Neuronal stem cell (in vitro differentiated cells): Measurements from ENCODE around the gene CLCNKA.

Experiments
- DNase-seq: peaks from one replicate; pipeline ENCODE4 v3.0.0-alpha.2; 2013; ENCODE audit warnings: low spot score
- H2AFZ ChIP-seq: one replicate; pipeline ENCODE4 v1.6.1; 2013; ENCODE audit warnings: mild to moderate bottlenecking, low read length, inconsistent platforms
- H2AK5ac ChIP-seq: 2 replicates; pipeline ENCODE4 v1.6.1; 2013; ENCODE audit warnings: low read depth, mild to moderate bottlenecking, inconsistent platforms, low read length, moderate library complexity, mixed read lengths
- H2BK120ac ChIP-seq: 2 replicates; pipeline ENCODE4 v1.6.1; 2013; ENCODE audit warnings: low read depth, mild to moderate bottlenecking, inconsistent platforms, low read length, moderate library complexity, mixed read lengths
- H2BK12ac ChIP-seq: one replicate; pipeline ENCODE4 v1.6.1; 2013; ENCODE audit warnings: low read length, inconsistent platforms
- H2BK15ac ChIP-seq: 2 replicates; pipeline ENCODE4 v1.6.1; 2013; ENCODE audit warnings: mild to moderate bottlenecking, low read length, inconsistent platforms, mixed read lengths
- H2BK5ac ChIP-seq: one replicate; pipeline ENCODE4 v1.6.1; 2013; ENCODE audit warnings: inconsistent platforms, mild to moderate bottlenecking, low read length, moderate library complexity
- H3K14ac ChIP-seq: one replicate; pipeline ENCODE4 v1.6.1; 2013; ENCODE audit warnings: low read length, inconsistent platforms
- H3K18ac ChIP-seq: 2 replicates; pipeline ENCODE4 v1.6.1; 2013; ENCODE audit warnings: low read length, inconsistent platforms
- H3K23ac ChIP-seq: 2 replicates; pipeline ENCODE4 v1.6.1; 2013; ENCODE audit warnings: low read depth, mild to moderate bottlenecking, mixed read lengths, low read length, inconsistent platforms; ENCODE audit not compliant: poor library complexity
- H3K27ac ChIP-seq: replicated peaks from 3 replicates; pipeline ENCODE4 v1.5.1; 2013; ENCODE audit warnings: low read length, inconsistent platforms
- H3K27me3 ChIP-seq, 3 experiments: 2 replicates each; pipeline ENCODE4 v1.6.1; 2013; ENCODE audit warnings: low read length in 3 of 3, mild to moderate bottlenecking in 2 of 3, inconsistent platforms in 1 of 3, low read depth in 1 of 3, mixed read lengths in 1 of 3, moderate library complexity in 1 of 3; ENCODE audit not compliant: control insufficient read depth in 3 of 3, insufficient read depth in 3 of 3
- H3K36me3 ChIP-seq, 2 donors: replicated peaks in 1 of 2; 2 replicates each; pipeline ENCODE4 v1.6.1; 2013; ENCODE audit warnings: low read length in 2 of 2; ENCODE audit not compliant: control insufficient read depth in 2 of 2, insufficient read depth in 2 of 2
- H3K4ac ChIP-seq: 2 replicates; pipeline ENCODE4 v1.6.1; 2013; ENCODE audit warnings: inconsistent platforms, mild to moderate bottlenecking, low read length, moderate library complexity
- H3K4me1 ChIP-seq, 2 donors: 1 replicate in 1 of 2; 2 replicates in 1 of 2; pipeline ENCODE4 v1.6.1; 2013; ENCODE audit warnings: low read length in 2 of 2, low read depth in 1 of 2; ENCODE audit not compliant: control insufficient read depth in 2 of 2, insufficient read depth in 1 of 2
- H3K4me2 ChIP-seq: one replicate; pipeline ENCODE4 v1.6.1; 2013; ENCODE audit warnings: mild to moderate bottlenecking, low read length, inconsistent platforms; ENCODE audit not compliant: insufficient read depth, poor library complexity, severe bottlenecking
- H3K4me3 ChIP-seq, 2 donors: 2 replicates each; pipeline ENCODE4 v1.5.1; 2013; ENCODE audit warnings: low read length in 2 of 2, mild to moderate bottlenecking in 2 of 2, inconsistent platforms in 1 of 2, moderate library complexity in 1 of 2
- H3K79me1 ChIP-seq: one replicate; pipeline ENCODE4 v1.6.1; 2013; ENCODE audit warnings: low read depth, mild to moderate bottlenecking, inconsistent platforms, low read length, moderate library complexity
- H3K9ac ChIP-seq: one replicate; pipeline ENCODE4 v1.6.1; 2013; ENCODE audit warnings: mild to moderate bottlenecking, low read depth, low read length, inconsistent platforms; ENCODE audit not compliant: poor library complexity
- H3K9me3 ChIP-seq, 2 donors: replicated peaks in 1 of 2; 2 replicates each; pipeline versions ENCODE3 to v1.6.1; 2013; ENCODE audit warnings: low read length in 2 of 2, mild to moderate bottlenecking in 2 of 2, inconsistent platforms in 1 of 2, low read depth in 1 of 2, mixed read lengths in 1 of 2, moderate library complexity in 1 of 2; ENCODE audit not compliant: control insufficient read depth in 2 of 2, insufficient read depth in 1 of 2
- H4K8ac ChIP-seq: one replicate; pipeline ENCODE4 v1.6.1; 2013; ENCODE audit warnings: low read depth, mild to moderate bottlenecking, inconsistent platforms, low read length, moderate library complexity
- H4K91ac ChIP-seq: one replicate; pipeline ENCODE4 v1.6.1; 2013; ENCODE audit warnings: low read length, low read depth, mild to moderate bottlenecking, inconsistent platforms; ENCODE audit not compliant: poor library complexity
- WGBS, 2 donors: extraction: QIAGEN DNeasy Blood & Tissue Kit; methylation state at CpG; one replicate each; pipeline ENCODE4 v1.1.7; 2013; ENCODE audit warnings: missing lambda C conversion rate in 2 of 2, mixed read lengths in 1 of 2; ENCODE audit not compliant: insufficient read length in 2 of 2, insufficient replicate concordance in 1 of 2; ENCODE audit errors: extremely low coverage in 2 of 2; 5-methylcytosine and 5-hydroxymethylcytosine counted together

Gene CLCNKA

GRCh38 chr1:16018308-16018707 is 3.5 kb upstream of the CLCNKA start:
- Histone ChIP-seq H2BK12ac (no peak overlapping the region), H3K18ac (peak overlapping the region; percentile 38), H3K9ac (peak overlapping the region; percentile 9), H4K91ac (no peak overlapping the region), H3K27me3 (peaks cover 0 to 96% (median 19%) of the 10 kb centered on the region in 3 experiments), H2BK120ac (no peak overlapping the region), H3K4ac (no peak overlapping the region), H2BK15ac (no peak overlapping the region), H3K27ac (no peak overlapping the region), H3K9me3 (no peaks in the 10 kb centered on the region), H2AFZ (peak overlapping the region; percentile 56), H3K23ac (peak overlapping the region; percentile 13), H3K36me3 (no peaks in the 10 kb centered on the region), H2AK5ac (peak overlapping the region; percentile 53), H3K4me3 (no peak overlapping the region), H3K14ac (no peak overlapping the region), H3K79me1 (peaks cover 2% of the 10 kb centered on the region), H2BK5ac (no peak overlapping the region), H3K4me2 (no peak overlapping the region), H3K4me1 (peaks cover 9 to 20% of the 10 kb centered on the region in 2 donors), H4K8ac (no peak overlapping the region)
- no CpG with 5 or more reads among the region's 4 CpGs for WGBS, 2 donors
- DNase-seq: no peak

GRCh38 chr1:16018749-16019643 is 2.8 kb upstream of the CLCNKA start:
- H2AFZ ChIP-seq: no peak overlapping the region
- H2BK12ac ChIP-seq: no peak overlapping the region
- H2BK5ac ChIP-seq: no peak overlapping the region
- no peak overlapping the region for H3K4me2 ChIP-seq
- H3K18ac ChIP-seq: peak overlapping the region; percentile 21
- no peak for DNase-seq
- H4K8ac ChIP-seq: no peak overlapping the region
- no peaks in the 10 kb centered on the region for H3K9me3 ChIP-seq
- no peak overlapping the region for H3K4ac ChIP-seq
- H2AK5ac ChIP-seq: peak overlapping the region; percentile 44
- H3K36me3 ChIP-seq: no peaks in the 10 kb centered on the region
- no peak overlapping the region for H3K4me3 ChIP-seq
- peak overlapping the region; percentile 35 for H3K23ac ChIP-seq
- H3K9ac ChIP-seq: no peak overlapping the region
- H3K14ac ChIP-seq: no peak overlapping the region
- H4K91ac ChIP-seq: peak overlapping the region; percentile 13
- H2BK15ac ChIP-seq: no peak overlapping the region
- H3K79me1 ChIP-seq: peaks cover 2% of the 10 kb centered on the region
- peaks cover 0 to 96% (median 12%) of the 10 kb centered on the region in 3 experiments for H3K27me3 ChIP-seq
- WGBS, 2 donors: no CpG with 5 or more reads among the region's 23 CpGs
- H3K27ac ChIP-seq: no peak overlapping the region
- no peak overlapping the region for H2BK120ac ChIP-seq
- peaks cover 9 to 20% of the 10 kb centered on the region in 2 donors for H3K4me1 ChIP-seq

- Histone ChIP-seq H4K91ac (no peak overlapping the region), H2BK120ac (no peak overlapping the region), H3K36me3 (no peaks in the 10 kb centered on the region), H2AK5ac (no peak overlapping the region), H3K4me3 (no peak overlapping the region), H2BK12ac (no peak overlapping the region), H2AFZ (no peak overlapping the region), H3K4ac (no peak overlapping the region), H2BK5ac (peak overlapping the region; percentile 21), H3K18ac (peak overlapping the region; percentile 21), H3K23ac (no peak overlapping the region), H3K27ac (no peak overlapping the region), H3K27me3 (peaks cover 0 to 93% (median 6%) of the 10 kb centered on the region in 3 experiments), H3K4me2 (no peak overlapping the region), H3K79me1 (peaks cover 2% of the 10 kb centered on the region), H3K9me3 (no peaks in the 10 kb centered on the region), H4K8ac (no peak overlapping the region), H2BK15ac (no peak overlapping the region), H3K14ac (no peak overlapping the region), H3K4me1 (peaks cover 9 to 16% of the 10 kb centered on the region in 2 donors), H3K9ac (no peak overlapping the region)
- DNase-seq: no peak
- no CpG with 5 or more reads among the region's 9 CpGs for WGBS, 2 donors
Measured at GRCh38 chr1:16019644-16020277, 2.1 kb upstream of the CLCNKA start.

GRCh38 chr1:16020325-16020724 is 1.5 kb upstream of the CLCNKA start:
- no CpG with 5 or more reads among the region's 6 CpGs for WGBS, 2 donors
- no peak overlapping the region for H3K4ac ChIP-seq
- H3K27me3 ChIP-seq: peaks cover 0 to 93% (median under 1%) of the 10 kb centered on the region in 3 experiments
- peaks cover 9 to 14% of the 10 kb centered on the region in 2 donors for H3K4me1 ChIP-seq
- H3K27ac ChIP-seq: no peak overlapping the region
- no peaks in the 10 kb centered on the region for H3K79me1 ChIP-seq
- peak overlapping the region; percentile 21 for H2BK5ac ChIP-seq
- no peak overlapping the region for H2BK12ac ChIP-seq
- no peaks in the 10 kb centered on the region for H3K9me3 ChIP-seq
- H4K91ac ChIP-seq: no peak overlapping the region
- peak overlapping the region; percentile 58 for H2AK5ac ChIP-seq
- H3K4me3 ChIP-seq: no peak overlapping the region
- H3K9ac ChIP-seq: peak overlapping the region; percentile 22
- no peak for DNase-seq
- H3K18ac ChIP-seq: no peak overlapping the region
- no peaks in the 10 kb centered on the region for H3K36me3 ChIP-seq
- H2BK120ac ChIP-seq: no peak overlapping the region
- H2AFZ ChIP-seq: no peak overlapping the region
- H3K4me2 ChIP-seq: no peak overlapping the region
- H4K8ac ChIP-seq: no peak overlapping the region
- no peak overlapping the region for H3K14ac ChIP-seq
- peak overlapping the region; percentile 62 for H3K23ac ChIP-seq
- no peak overlapping the region for H2BK15ac ChIP-seq
